MM.1S (cell line): ENCODE data around the gene IMMT.

Experiments used
- EZH2 ChIP-seq: fragments of 300-600 bp; sonication (generic); optimal IDR thresholded peaks from 2 replicates; pipeline ENCODE3; 2017; ENCODE audit warnings: low read depth, mild to moderate bottlenecking, antibody characterized with exemption, low read length, mixed read lengths
- EZH2phosphoT487 ChIP-seq: fragments of 300-600 bp; sonication (generic); IDR thresholded peaks from 2 replicates; pipeline ENCODE4 v1.6.1; 2018; ENCODE audit warnings: antibody characterized with exemption, low read length
- TF ChIP-seq, protein P1 (sequence below): fragments of 300-600 bp; sonication (generic); IDR thresholded peaks from 2 replicates; pipeline ENCODE4 v1.5.1; 2016; ENCODE audit warnings: antibody characterized with exemption, low read length, mixed read lengths

DNA sequence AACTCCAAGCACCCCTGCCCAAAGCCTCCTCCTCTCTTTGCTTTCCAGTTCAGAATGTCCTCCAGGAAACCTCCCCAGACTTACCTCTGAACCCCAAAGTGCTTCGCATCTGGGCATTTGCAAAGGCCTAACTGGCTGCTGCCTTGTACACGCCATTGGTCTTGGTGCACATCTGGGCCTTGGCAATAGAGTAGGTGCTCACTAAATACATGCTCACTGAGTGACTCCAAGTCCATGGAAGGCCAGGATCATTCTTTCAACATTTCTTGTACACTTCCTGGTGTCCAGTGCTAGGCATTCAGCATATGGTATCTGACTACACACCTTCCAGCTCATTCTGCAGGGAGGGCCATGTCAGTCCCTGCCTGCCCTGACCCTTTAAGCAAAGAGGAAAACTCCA is 32.4 kb upstream of the IMMT start:
- no peak for TF ChIP-seq EZH2
- TF ChIP-seq, protein P1, sequence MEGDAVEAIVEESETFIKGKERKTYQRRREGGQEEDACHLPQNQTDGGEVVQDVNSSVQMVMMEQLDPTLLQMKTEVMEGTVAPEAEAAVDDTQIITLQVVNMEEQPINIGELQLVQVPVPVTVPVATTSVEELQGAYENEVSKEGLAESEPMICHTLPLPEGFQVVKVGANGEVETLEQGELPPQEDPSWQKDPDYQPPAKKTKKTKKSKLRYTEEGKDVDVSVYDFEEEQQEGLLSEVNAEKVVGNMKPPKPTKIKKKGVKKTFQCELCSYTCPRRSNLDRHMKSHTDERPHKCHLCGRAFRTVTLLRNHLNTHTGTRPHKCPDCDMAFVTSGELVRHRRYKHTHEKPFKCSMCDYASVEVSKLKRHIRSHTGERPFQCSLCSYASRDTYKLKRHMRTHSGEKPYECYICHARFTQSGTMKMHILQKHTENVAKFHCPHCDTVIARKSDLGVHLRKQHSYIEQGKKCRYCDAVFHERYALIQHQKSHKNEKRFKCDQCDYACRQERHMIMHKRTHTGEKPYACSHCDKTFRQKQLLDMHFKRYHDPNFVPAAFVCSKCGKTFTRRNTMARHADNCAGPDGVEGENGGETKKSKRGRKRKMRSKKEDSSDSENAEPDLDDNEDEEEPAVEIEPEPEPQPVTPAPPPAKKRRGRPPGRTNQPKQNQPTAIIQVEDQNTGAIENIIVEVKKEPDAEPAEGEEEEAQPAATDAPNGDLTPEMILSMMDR: no peak
- no peak for TF ChIP-seq EZH2phosphoT487
